RWPE2 (cell line): ENCODE data around the gene GCKR.
A peak's percentile ranks its signal among the peaks of the same experiment; 100 is the strongest.

Source experiments
- ATAC-seq: fragments of 200-7000 bp; cut with Tn5 transposase; 3 replicates; pipeline ENCODE4 v1.9.1; 2021; ENCODE audit warnings: low read depth
- DNase-seq: peaks from one replicate; pipeline ENCODE4 v3.0.0-alpha.2; 2020; ENCODE audit warnings: low spot score
- H3K27ac ChIP-seq: fragments of 450-650 bp; 2 replicates; pipeline ENCODE4 v1.5.1; 2017; ENCODE audit warnings: mild to moderate bottlenecking; ENCODE audit not compliant: poor library complexity, severe bottlenecking
- H3K27me3 ChIP-seq: fragments of 250-450 bp; sonication (Bioruptor Pico); 2 replicates; pipeline ENCODE4 v1.5.1; 2021; ENCODE audit warnings: mild to moderate bottlenecking, moderate library complexity; ENCODE audit not compliant: insufficient read depth, poor library complexity, severe bottlenecking
- H3K36me3 ChIP-seq: fragments of 250-450 bp; sonication (Bioruptor Pico); 2 replicates; pipeline ENCODE4 v1.5.1; 2020; ENCODE audit warnings: low read depth, mild to moderate bottlenecking, moderate library complexity
- H3K4me1 ChIP-seq: fragments of 250-450 bp; sonication (Bioruptor Pico); 2 replicates; pipeline ENCODE4 v1.5.1; 2021; ENCODE audit warnings: mild to moderate bottlenecking, moderate library complexity; ENCODE audit not compliant: insufficient read depth, poor library complexity, severe bottlenecking
- H3K4me3 ChIP-seq: fragments of 250-450 bp; sonication (Bioruptor Pico); 2 replicates; pipeline ENCODE4 v1.5.1; 2021; ENCODE audit warnings: mild to moderate bottlenecking, moderate library complexity; ENCODE audit not compliant: severe bottlenecking
- H3K9me3 ChIP-seq: fragments of 250-450 bp; sonication (Bioruptor Pico); 2 replicates; pipeline ENCODE4 v1.5.1; 2021; ENCODE audit warnings: mild to moderate bottlenecking, moderate library complexity; ENCODE audit not compliant: severe bottlenecking
- TF ChIP-seq, protein P1 (sequence below): fragments of 450-650 bp; IDR thresholded peaks from one replicate; pipeline ENCODE4 v1.5.1; 2017; ENCODE audit warnings: mild to moderate bottlenecking, moderate library complexity; ENCODE audit not compliant: poor library complexity, severe bottlenecking

The GCKR gene

GRCh38 chr2:27489498-27490397, 6.9 kb upstream of the GCKR start, which contains the start of gene IFT172:
Gene IFT172, minus strand, starts transcription at chr2:27489743. Its CDS starts 90 bp downstream, at chr2:27489653.
- Histone ChIP-seq H3K36me3 (no peaks in the 10 kb centered on the region), H3K4me1 (peaks cover 5% of the 10 kb centered on the region), H3K9me3 (no peaks in the 10 kb centered on the region), H3K27ac (no peak within 1 kb of the TSS), H3K4me3 (peak within 1 kb of the TSS; percentile 34), H3K27me3 (no peaks in the 10 kb centered on the region)
- DNase-seq (peak; percentile 99), ATAC-seq (peak; percentile 92)
- TF ChIP-seq, protein P1, sequence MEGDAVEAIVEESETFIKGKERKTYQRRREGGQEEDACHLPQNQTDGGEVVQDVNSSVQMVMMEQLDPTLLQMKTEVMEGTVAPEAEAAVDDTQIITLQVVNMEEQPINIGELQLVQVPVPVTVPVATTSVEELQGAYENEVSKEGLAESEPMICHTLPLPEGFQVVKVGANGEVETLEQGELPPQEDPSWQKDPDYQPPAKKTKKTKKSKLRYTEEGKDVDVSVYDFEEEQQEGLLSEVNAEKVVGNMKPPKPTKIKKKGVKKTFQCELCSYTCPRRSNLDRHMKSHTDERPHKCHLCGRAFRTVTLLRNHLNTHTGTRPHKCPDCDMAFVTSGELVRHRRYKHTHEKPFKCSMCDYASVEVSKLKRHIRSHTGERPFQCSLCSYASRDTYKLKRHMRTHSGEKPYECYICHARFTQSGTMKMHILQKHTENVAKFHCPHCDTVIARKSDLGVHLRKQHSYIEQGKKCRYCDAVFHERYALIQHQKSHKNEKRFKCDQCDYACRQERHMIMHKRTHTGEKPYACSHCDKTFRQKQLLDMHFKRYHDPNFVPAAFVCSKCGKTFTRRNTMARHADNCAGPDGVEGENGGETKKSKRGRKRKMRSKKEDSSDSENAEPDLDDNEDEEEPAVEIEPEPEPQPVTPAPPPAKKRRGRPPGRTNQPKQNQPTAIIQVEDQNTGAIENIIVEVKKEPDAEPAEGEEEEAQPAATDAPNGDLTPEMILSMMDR = no peak

DNA sequence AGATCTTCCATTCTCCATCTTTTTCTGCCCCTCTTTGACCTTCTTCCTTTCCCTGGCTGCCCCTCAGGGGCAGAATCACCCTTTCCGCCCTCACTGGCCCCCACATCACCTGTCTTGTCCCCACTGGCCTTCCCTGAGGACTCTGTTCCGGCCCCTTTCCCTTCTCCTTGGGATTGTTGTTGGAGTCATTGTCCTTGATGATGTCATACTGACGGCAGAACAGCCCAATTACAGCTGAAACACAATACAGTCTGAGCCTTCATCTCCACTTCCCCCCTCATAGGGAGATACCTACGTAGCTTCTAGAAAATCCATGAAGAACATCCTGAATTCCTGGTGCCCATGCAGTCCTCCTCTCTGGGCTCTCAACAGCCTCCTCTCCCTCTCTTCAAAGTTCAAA, 4.1 kb upstream of the GCKR start:
- no peak overlapping the region for H3K27ac ChIP-seq
- H3K4me1 ChIP-seq = peaks cover 5% of the 10 kb centered on the region
- no peak overlapping the region for H3K4me3 ChIP-seq
- H3K36me3 ChIP-seq = no peaks in the 10 kb centered on the region
- DNase-seq = no peak
- H3K9me3 ChIP-seq = no peaks in the 10 kb centered on the region
- H3K27me3 ChIP-seq = no peaks in the 10 kb centered on the region
- TF ChIP-seq, protein P1 = no peak
- ATAC-seq = no peak

- TF ChIP-seq, protein P1 = no peak
- H3K4me3 ChIP-seq = no peak overlapping the region
- no peak for ATAC-seq
- no peaks in the 10 kb centered on the region for H3K36me3 ChIP-seq
- no peaks in the 10 kb centered on the region for H3K4me1 ChIP-seq
- no peaks in the 10 kb centered on the region for H3K9me3 ChIP-seq
- no peaks in the 10 kb centered on the region for H3K27me3 ChIP-seq
- no peak for DNase-seq
- no peak overlapping the region for H3K27ac ChIP-seq
Measured at GRCh38 chr2:27493948-27494283, 2.7 kb upstream of the GCKR start.

DNA sequence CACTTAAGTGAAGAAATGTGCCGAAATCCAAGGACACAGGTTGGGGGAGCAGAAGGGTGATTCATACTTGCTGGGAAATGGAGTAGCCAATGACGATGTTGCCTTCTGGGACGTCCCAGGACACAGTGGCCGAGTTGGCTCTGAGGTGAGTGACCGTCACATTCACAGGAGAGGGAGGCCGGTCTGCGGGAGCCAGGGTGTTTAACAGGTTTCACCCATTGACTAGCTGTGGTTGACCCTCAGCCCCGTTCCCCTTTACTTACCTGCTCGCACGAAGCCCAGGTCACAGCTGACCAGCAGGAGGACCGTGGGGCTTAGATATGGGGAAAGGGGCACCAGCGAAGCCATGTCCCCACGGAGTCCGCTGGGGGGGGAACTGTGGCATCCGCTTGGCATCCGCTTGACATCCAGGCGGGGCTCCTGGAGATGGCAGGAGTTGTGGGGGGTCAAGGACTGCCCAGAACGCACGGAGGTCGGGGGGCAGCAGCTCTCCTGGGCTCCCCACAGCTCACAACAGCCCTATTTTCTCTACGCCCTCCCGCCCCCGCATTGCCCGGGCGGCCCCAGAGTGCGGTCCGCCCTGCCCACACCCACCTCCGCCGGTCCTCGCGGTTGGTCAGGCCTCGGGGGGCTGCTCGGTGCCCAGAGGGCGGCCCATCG, 2.2 kb upstream of the GCKR start:
- no peak for DNase-seq
- no peak; the same call in 2 of the 3 replicates for ATAC-seq
- H3K27me3 ChIP-seq = no peaks in the 10 kb centered on the region
- no peaks in the 10 kb centered on the region for H3K36me3 ChIP-seq
- H3K4me1 ChIP-seq = no peaks in the 10 kb centered on the region
- H3K27ac ChIP-seq = no peak overlapping the region
- TF ChIP-seq, protein P1 = no peak
- H3K4me3 ChIP-seq = peak overlapping the region; percentile 69
- no peaks in the 10 kb centered on the region for H3K9me3 ChIP-seq
